ENCODE results near the gene CUL4A. TPM values are rescaled to one million over a fixed set of nuclear protein-coding genes. Genes with fewer than 3 reads are reported as not detected.

The CUL4A gene
- polyA plus RNA-seq, 1 of the 3 experiments (the other 2 are of a cell fraction), result 51.2 TPM

- TF ChIP-seq RAD21 (IDR thresholded peaks at IDR 0.05; ENCODE audit: low read length) (no peak), NRF1 (IDR thresholded peaks at IDR 0.05; ENCODE audit: low read depth, low read length) (no peak), SMC3 (IDR thresholded peaks at IDR 0.05; ENCODE audit: low read depth, low read length) (no peak), TCF12 (IDR thresholded peaks at IDR 0.05) (no peak), GABPA (IDR thresholded peaks at IDR 0.05; ENCODE audit: low read depth) (no peak), EP300 (IDR thresholded peaks at IDR 0.05; ENCODE audit: borderline replicate concordance in 1 of 2, low read depth in 1 of 2, low read length in 1 of 2) (no peak), NFIC (IDR thresholded peaks at IDR 0.05; ENCODE audit: borderline replicate concordance) (no peak)
Observed at GRCh38 chr13:113229161-113229560, 19.7 kb downstream of the CUL4A start (continued).

DNA sequence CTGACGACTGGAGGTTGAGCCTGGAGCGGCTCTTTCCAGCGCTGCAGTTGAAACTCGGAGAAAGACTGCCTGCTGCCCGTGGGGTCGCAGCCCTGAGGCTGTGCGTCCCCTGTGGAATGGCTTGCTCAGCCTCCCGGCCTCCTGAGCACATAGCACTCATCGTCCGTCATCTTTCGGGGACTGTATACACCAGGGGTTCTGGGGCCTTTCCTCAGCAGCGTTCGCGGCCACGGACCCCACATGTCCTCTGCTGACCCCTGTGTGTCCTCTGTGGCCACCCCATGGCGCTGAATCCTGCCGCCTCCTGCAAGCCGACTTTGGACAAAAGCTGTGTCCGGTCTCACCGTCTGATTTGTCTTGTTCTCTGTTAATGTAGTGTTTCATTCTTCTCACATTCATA, 20.4 kb downstream of the CUL4A start:
- H3K79me2 ChIP-seq (ENCODE audit: insufficient read depth), result peaks cover 36% of the 10 kb centered on the region
- H4K20me1 ChIP-seq (ENCODE audit: insufficient read depth), result peaks cover 7% of the 10 kb centered on the region
- DNase-seq, result no peak
- H3K4me2 ChIP-seq, result no peak overlapping the region
- no peak for TF ChIP-seq IRF3 (IDR thresholded peaks at IDR 0.05; ENCODE audit: low read depth, low read length)
- no peak for TF ChIP-seq ELF1 (IDR thresholded peaks at IDR 0.05)
- TF ChIP-seq EZH2phosphoT487 (IDR thresholded peaks at IDR 0.05; ENCODE audit: borderline replicate concordance, low read depth), result no peak
- TF ChIP-seq SMC3 (IDR thresholded peaks at IDR 0.05; ENCODE audit: low read depth, low read length), result no peak
- no peak for TF ChIP-seq NFIC (IDR thresholded peaks at IDR 0.05; ENCODE audit: borderline replicate concordance)
- no peak for TF ChIP-seq MEF2A (IDR thresholded peaks at IDR 0.05; ENCODE audit: borderline replicate concordance, low read depth)
- no peak for TF ChIP-seq RCOR1 (IDR thresholded peaks at IDR 0.05; ENCODE audit: low read length)
- no peak for TF ChIP-seq MAX (IDR thresholded peaks at IDR 0.05; ENCODE audit: low read depth)
- TF ChIP-seq GABPA (IDR thresholded peaks at IDR 0.05; ENCODE audit: low read depth), result no peak
- TF ChIP-seq MXI1 (IDR thresholded peaks at IDR 0.05; ENCODE audit: low read depth, low read length), result no peak
- TF ChIP-seq EP300 (IDR thresholded peaks at IDR 0.05; ENCODE audit: borderline replicate concordance in 1 of 2, low read depth in 1 of 2, low read length in 1 of 2), result no peak
- no peak for TF ChIP-seq FOXM1 (IDR thresholded peaks at IDR 0.05; ENCODE audit: low read depth)
- TF ChIP-seq FOSL2 (IDR thresholded peaks at IDR 0.05; ENCODE audit: borderline replicate concordance, low read depth), result no peak
- TF ChIP-seq PBX3 (IDR thresholded peaks at IDR 0.05), result no peak
- no peak for TF ChIP-seq TCF12 (IDR thresholded peaks at IDR 0.05)
- TF ChIP-seq TAF1 (IDR thresholded peaks at IDR 0.05; ENCODE audit: borderline replicate concordance, low read depth, low read length), result no peak
- no peak for TF ChIP-seq NRF1 (IDR thresholded peaks at IDR 0.05; ENCODE audit: low read depth, low read length)
- TF ChIP-seq, protein P1, sequence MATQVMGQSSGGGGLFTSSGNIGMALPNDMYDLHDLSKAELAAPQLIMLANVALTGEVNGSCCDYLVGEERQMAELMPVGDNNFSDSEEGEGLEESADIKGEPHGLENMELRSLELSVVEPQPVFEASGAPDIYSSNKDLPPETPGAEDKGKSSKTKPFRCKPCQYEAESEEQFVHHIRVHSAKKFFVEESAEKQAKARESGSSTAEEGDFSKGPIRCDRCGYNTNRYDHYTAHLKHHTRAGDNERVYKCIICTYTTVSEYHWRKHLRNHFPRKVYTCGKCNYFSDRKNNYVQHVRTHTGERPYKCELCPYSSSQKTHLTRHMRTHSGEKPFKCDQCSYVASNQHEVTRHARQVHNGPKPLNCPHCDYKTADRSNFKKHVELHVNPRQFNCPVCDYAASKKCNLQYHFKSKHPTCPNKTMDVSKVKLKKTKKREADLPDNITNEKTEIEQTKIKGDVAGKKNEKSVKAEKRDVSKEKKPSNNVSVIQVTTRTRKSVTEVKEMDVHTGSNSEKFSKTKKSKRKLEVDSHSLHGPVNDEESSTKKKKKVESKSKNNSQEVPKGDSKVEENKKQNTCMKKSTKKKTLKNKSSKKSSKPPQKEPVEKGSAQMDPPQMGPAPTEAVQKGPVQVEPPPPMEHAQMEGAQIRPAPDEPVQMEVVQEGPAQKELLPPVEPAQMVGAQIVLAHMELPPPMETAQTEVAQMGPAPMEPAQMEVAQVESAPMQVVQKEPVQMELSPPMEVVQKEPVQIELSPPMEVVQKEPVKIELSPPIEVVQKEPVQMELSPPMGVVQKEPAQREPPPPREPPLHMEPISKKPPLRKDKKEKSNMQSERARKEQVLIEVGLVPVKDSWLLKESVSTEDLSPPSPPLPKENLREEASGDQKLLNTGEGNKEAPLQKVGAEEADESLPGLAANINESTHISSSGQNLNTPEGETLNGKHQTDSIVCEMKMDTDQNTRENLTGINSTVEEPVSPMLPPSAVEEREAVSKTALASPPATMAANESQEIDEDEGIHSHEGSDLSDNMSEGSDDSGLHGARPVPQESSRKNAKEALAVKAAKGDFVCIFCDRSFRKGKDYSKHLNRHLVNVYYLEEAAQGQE (IDR thresholded peaks at IDR 0.05; ENCODE audit: low read depth, low read length), result no peak
- no peak overlapping the region for H3K9ac ChIP-seq
- H2AFZ ChIP-seq (ENCODE audit: low read depth), result no peak overlapping the region
- no peaks in the 10 kb centered on the region for H3F3A ChIP-seq (replicated peaks; ENCODE audit: insufficient read depth)
- no peaks in the 10 kb centered on the region for H3K27me3 ChIP-seq (ENCODE audit: insufficient read depth)
- H3K9me2 ChIP-seq, result no peaks in the 10 kb centered on the region
- H3K4me3 ChIP-seq (ENCODE audit: low read depth in 2 of 2, low read length in 1 of 2), result no peak overlapping the region
- peaks cover 27 to 59% of the 10 kb centered on the region in 2 experiments for H3K36me3 ChIP-seq (replicated peaks in 1 of 2; ENCODE audit: control insufficient read depth in 1 of 2, insufficient read depth in 2 of 2, low read length in 1 of 2)
- CTCF ChIA-PET, result interaction anchor here (1.1 kb wide), 1 partner anchor 287 kb away, joined by 3 read pairs; no protein-coding TSS in a partner anchor
- WGBS (ENCODE audit: low lambda C conversion rate), result 93% methylated on average over 16 of the region's 20 CpGs
- H3K4me1 ChIP-seq (ENCODE audit: control insufficient read depth in 1 of 2, insufficient read depth in 2 of 2, low read depth in 1 of 2, low read length in 1 of 2), result no peaks in the 10 kb centered on the region; a peak in 1 of 4 replicates
- no peak overlapping the region for H3K27ac ChIP-seq (ENCODE audit: low read depth in 2 of 2, low read length in 1 of 2)
- POLR2A ChIA-PET, result no interaction called here
- H3K9me3 ChIP-seq, result no peaks in the 10 kb centered on the region
